Muscle layer of duodenum (tissue), 2 donors: ENCODE data around the gene SSH2.
A peak's percentile ranks its signal among the peaks of the same experiment; 100 is the strongest.
"Not testable (repeated sequence)": the region's sequence is repeated elsewhere in the genome, so short reads cannot be mapped to it uniquely, and the experiment has no call there.

Experiments
- H3K27ac ChIP-seq: one replicate; pipeline ENCODE4 v1.7.0; 2013; ENCODE audit warnings: mild to moderate bottlenecking, low read length
- H3K27me3 ChIP-seq: one replicate; pipeline ENCODE4 v1.7.0; 2013; ENCODE audit warnings: low read depth, mild to moderate bottlenecking, control low read depth, low read length
- H3K36me3 ChIP-seq, 2 donors: one replicate each; pipeline ENCODE4 v1.7.0; 2013; ENCODE audit warnings: low read length in 2 of 2, control low read depth in 1 of 2, mild to moderate bottlenecking in 1 of 2; ENCODE audit not compliant: insufficient read depth in 2 of 2, control insufficient read depth in 1 of 2
- H3K4me1 ChIP-seq, 2 donors: one replicate each; pipeline ENCODE4 v1.7.0; 2013; ENCODE audit warnings: low read length in 2 of 2, mild to moderate bottlenecking in 2 of 2, control low read depth in 1 of 2, moderate library complexity in 1 of 2; ENCODE audit not compliant: insufficient read depth in 2 of 2, control insufficient read depth in 1 of 2
- H3K4me3 ChIP-seq, 2 donors: one replicate each; pipeline ENCODE4 v1.7.0; 2013; ENCODE audit warnings: low read length in 2 of 2, low read depth in 1 of 2, mild to moderate bottlenecking in 1 of 2
- H3K9me3 ChIP-seq, 2 donors: one replicate each; pipeline ENCODE4 v1.7.0; 2013; ENCODE audit warnings: low read length in 2 of 2, control low read depth in 1 of 2, mild to moderate bottlenecking in 1 of 2; ENCODE audit not compliant: control insufficient read depth in 1 of 2
- donor health status: healthy.

SSH2 gene

DNA sequence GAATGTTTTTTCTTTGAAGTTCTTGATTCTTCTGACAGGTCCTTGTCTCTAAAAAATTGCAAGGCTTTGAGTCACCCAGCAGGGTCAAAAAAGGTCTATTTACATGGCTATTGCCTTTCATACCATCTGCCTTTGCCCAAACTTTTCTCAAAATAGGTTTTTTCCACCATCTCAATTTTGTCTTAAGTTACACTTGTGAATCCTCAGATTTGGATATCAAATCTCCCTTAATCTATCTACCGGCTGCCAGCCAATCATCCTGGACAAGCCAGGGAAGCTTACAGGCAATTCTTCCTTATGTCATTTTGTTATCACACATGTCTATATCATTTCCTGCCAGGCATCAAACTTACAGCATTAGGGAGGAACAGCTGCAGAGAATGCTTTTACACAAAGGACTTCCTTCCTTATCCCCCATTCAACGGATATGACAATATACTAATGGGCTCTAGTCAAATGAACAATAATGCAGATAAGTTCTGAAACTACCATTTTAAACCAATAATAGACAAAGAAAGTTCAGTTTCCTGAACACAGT lies 203.2 kb downstream of the SSH2 start:
- Histone ChIP-seq H3K36me3 (no peaks in the 10 kb centered on the region), H3K4me3 (no peak overlapping the region), H3K27ac (peak overlapping the region; percentile 42), H3K4me1 (peaks cover 6 to 11% of the 10 kb centered on the region in 2 donors), H3K27me3 (no peaks in the 10 kb centered on the region), H3K9me3 (no peaks in the 10 kb centered on the region)

GRCh38 chr17:29725408-29725807 lies 204.6 kb downstream of the SSH2 start:
- H3K4me3 ChIP-seq, H3K36me3 ChIP-seq, H3K27me3 ChIP-seq, H3K27ac ChIP-seq, H3K9me3 ChIP-seq: not testable (repeated sequence)
- peaks cover 6 to 11% of the 10 kb centered on the region in 2 donors for H3K4me1 ChIP-seq

DNA sequence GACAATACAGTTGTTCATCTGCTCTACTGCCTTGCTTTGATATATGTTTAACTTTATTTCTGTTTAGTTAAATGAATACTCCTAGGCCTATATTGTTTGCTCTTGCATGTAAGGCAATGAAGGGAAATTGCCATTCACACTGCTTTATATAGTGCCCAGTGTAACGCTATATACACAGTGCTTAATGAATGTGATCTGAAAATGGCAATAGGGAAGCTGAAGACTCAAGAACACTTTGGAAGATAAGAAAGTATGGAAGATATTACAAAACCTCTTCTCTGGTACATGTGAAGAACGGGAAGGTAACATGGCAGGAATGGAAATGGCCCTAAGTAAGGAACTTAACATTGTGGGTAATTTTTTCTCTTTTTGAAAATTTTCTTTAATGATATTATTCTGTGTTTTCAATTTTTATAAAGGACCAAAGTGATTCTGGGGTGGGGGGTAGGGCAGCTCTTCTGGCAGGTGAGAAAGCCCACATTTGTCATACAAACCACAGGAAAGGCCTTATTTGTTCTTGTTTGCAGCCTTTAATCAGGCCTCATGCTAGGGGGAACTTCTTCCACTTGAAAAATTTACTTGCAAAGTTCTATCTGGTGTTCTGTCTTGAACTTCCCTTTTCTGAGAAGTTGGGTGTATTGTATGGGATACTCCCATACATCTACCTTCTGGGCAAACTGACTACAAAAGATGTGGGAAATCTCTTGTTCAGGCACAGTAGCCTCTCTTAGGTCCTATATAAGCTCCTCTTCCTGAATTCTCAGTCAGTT lies 206.6 kb downstream of the SSH2 start:
- Histone ChIP-seq H3K36me3 (no peaks in the 10 kb centered on the region), H3K27ac (peak overlapping the region; percentile 73), H3K4me3 (no peak overlapping the region), H3K9me3 (no peaks in the 10 kb centered on the region), H3K27me3 (no peaks in the 10 kb centered on the region), H3K4me1 (peaks cover 6 to 11% of the 10 kb centered on the region in 2 donors)

- Histone ChIP-seq H3K27ac (peak overlapping the region; percentile 73), H3K36me3 (no peaks in the 10 kb centered on the region), H3K4me3 (no peak overlapping the region), H3K27me3 (no peaks in the 10 kb centered on the region), H3K4me1 (peaks cover 6 to 11% of the 10 kb centered on the region in 2 donors), H3K9me3 (no peaks in the 10 kb centered on the region)
Measured at GRCh38 chr17:29722411-29723198, 207.4 kb downstream of the SSH2 start.

GRCh38 chr17:29720551-29720950 lies 209.5 kb downstream of the SSH2 start:
- H3K4me3 ChIP-seq, result no peak overlapping the region
- no peak overlapping the region for H3K27ac ChIP-seq
- H3K27me3 ChIP-seq, result no peaks in the 10 kb centered on the region
- peaks cover 6 to 11% of the 10 kb centered on the region in 2 donors for H3K4me1 ChIP-seq
- peaks cover 0 to 2% of the 10 kb centered on the region in 2 donors for H3K36me3 ChIP-seq
- no peaks in the 10 kb centered on the region for H3K9me3 ChIP-seq

DNA sequence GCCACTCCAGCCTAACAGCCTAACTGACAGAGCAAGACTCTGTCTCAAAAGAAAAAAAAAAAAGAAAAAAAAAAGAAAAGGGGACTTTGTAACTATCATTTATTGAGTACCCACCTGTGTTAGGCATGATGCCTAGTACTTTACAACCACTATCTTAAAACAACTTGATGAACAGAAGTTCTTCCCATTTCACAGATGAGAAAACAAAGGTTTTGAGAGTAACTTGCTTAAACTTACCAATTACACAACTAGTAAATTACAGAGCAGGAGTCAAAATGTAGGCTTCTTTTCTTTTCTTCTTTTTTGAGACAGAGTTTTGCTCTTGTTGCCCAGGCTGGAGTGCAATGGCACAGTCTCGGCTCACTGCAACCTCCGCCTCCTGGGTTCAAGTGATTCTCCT lies 210.6 kb downstream of the SSH2 start:
- peaks cover 6 to 11% of the 10 kb centered on the region in 2 donors for H3K4me1 ChIP-seq
- H3K36me3 ChIP-seq, result peaks cover 0 to 2% of the 10 kb centered on the region in 2 donors
- H3K27me3 ChIP-seq, result no peaks in the 10 kb centered on the region
- no peak overlapping the region for H3K27ac ChIP-seq
- H3K9me3 ChIP-seq, result no peaks in the 10 kb centered on the region
- H3K4me3 ChIP-seq, result no peak overlapping the region

DNA sequence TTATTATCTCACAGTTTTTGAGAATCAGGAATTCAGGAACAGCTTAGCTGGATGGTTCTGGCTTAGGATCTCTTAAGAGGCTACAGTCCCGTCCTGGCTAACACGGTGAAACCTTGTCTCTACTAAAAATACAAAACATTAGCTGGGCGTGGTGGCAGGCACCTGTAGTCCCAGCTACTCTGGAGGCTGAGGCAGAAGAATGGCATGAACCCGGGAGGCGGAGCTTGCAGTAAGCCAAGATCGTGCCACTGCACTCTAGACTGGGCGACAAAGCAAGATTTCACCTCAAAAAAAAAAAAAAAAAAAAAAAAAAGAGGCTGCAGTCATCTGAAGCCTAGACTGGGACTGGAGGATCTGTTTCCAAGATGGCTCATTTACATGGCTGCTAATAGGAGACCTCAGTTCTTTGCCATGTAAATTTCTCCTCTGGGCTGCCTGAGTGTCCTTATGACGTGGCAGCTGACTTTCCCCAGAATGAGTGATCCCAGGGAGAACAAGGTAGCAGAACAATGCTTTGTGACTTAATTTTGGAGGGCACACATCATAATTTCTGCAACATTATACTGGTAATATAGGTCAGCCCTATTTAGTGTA lies 211.5 kb downstream of the SSH2 start:
- H3K4me3 ChIP-seq, result no peak overlapping the region

DNA sequence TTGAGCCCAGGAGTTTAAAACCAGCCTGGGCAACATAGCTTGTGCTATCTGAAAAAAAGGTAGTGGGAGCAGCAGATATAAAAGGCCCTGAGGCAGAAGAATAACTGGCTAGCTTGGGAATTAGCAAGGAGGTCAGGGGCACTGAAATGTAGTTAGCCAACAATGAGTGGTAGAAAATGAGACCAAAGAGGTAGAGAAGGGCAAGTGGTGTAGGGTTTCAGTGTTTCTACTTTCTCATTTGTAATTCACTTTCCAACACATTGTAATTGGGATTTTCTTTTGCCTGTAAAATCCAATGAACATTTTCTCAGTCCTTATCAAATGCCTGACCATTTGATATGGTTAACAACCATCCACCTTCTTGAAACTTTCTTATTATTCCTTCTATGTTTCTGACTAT lies 212.2 kb downstream of the SSH2 start:
- Histone ChIP-seq H3K4me1 (peaks cover 0 to 5% of the 10 kb centered on the region in 2 donors), H3K36me3 (peaks cover 0 to 2% of the 10 kb centered on the region in 2 donors), H3K27ac (no peak overlapping the region), H3K9me3 (no peaks in the 10 kb centered on the region), H3K27me3 (no peaks in the 10 kb centered on the region), H3K4me3 (no peak overlapping the region)

More for the DNA sequence above, 211.5 kb downstream of the SSH2 start:
- Histone ChIP-seq H3K9me3 (no peaks in the 10 kb centered on the region), H3K27me3 (no peaks in the 10 kb centered on the region), H3K27ac (no peak overlapping the region), H3K36me3 (peaks cover 0 to 2% of the 10 kb centered on the region in 2 donors), H3K4me1 (peaks cover 6 to 10% of the 10 kb centered on the region in 2 donors)

GRCh38 chr17:29716566-29716965 lies 213.5 kb downstream of the SSH2 start:
- peaks cover 0 to 7% of the 10 kb centered on the region in 2 donors for H3K4me1 ChIP-seq
- H3K4me3 ChIP-seq, result no peak overlapping the region
- peaks cover 0 to 2% of the 10 kb centered on the region in 2 donors for H3K36me3 ChIP-seq
- no peaks in the 10 kb centered on the region for H3K9me3 ChIP-seq
- H3K27ac ChIP-seq, result no peak overlapping the region
- no peaks in the 10 kb centered on the region for H3K27me3 ChIP-seq

DNA sequence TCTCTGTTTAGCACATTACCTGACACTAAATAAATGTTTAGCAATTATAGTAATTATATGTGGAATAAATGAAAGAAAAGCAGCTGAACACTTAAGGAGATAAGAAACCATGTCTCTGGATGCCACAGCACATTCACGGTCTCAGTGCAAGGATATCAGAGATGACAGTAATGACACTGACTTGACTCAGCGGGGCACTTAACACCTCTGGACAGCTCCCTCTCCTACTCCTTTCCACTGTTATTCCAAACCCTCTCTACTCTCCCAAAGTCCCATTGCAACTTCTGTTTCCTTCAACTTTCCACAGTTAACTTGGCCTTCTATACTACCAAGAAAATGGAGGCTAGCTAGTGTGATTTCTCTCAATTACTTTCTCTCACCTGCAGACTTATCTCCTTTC lies 214.3 kb downstream of the SSH2 start:
- peaks cover 0 to 2% of the 10 kb centered on the region in 2 donors for H3K36me3 ChIP-seq
- H3K4me3 ChIP-seq, result no peak overlapping the region
- peaks cover 0 to 12% of the 10 kb centered on the region in 2 donors for H3K4me1 ChIP-seq
- H3K27ac ChIP-seq, result no peak overlapping the region
- no peaks in the 10 kb centered on the region for H3K9me3 ChIP-seq
- H3K27me3 ChIP-seq, result no peaks in the 10 kb centered on the region

DNA sequence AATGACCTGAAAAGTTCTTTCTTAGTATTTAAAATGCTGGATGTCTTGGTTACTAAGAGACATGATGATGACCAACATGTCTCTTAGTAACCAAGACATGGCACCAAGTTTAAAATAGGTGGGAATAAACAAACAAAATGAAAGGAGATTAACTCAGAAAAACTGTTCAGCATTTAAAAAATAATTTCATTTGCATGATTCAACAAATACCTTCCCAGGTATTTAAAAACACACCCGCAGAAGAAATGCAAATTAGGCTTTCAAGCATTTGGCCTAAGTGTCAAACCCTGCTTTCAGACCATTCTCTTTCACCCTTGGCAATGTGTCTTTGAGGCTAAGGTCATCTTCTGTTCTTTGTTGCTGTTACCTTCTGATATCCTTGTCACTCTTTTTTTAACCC lies 215.9 kb downstream of the SSH2 start:
- Histone ChIP-seq H3K9me3 (no peaks in the 10 kb centered on the region), H3K27ac (no peak overlapping the region), H3K4me3 (no peak overlapping the region), H3K4me1 (peaks cover 6 to 19% of the 10 kb centered on the region in 2 donors), H3K27me3 (no peaks in the 10 kb centered on the region), H3K36me3 (peaks cover 0 to 2% of the 10 kb centered on the region in 2 donors)
